Smooth muscle cell (in vitro differentiated cells): Measurements from ENCODE around the gene CLUH. TPM values are rescaled to one million over a fixed set of nuclear protein-coding genes. Genes with fewer than 3 reads are reported as not detected.

Experiments
- DNase-seq: peaks from one replicate; lab custom pipeline; 2025; ENCODE audit not compliant: unreplicated experiment; lab: John Stamatoyannopoulos, UW
- H2AFZ ChIP-seq: fragments of 200-600 bp; sonication (generic); 2 replicates; pipeline ENCODE4 v1.6.0; 2016; ENCODE audit warnings: antibody characterized with exemption, low read depth, mild to moderate bottlenecking
- H3F3A ChIP-seq: fragments of 200-600 bp; sonication (generic); 2 replicates; pipeline ENCODE4 v1.6.0; 2017; ENCODE audit warnings: antibody characterized with exemption, low read depth
- H3K27ac ChIP-seq: fragments of 200-600 bp; sonication (generic); 2 replicates; pipeline ENCODE4 v1.5.1; 2016; ENCODE audit warnings: low read depth, mild to moderate bottlenecking
- H3K27me3 ChIP-seq: fragments of 200-600 bp; sonication (generic); 2 replicates; pipeline ENCODE4 v1.6.1; 2016; ENCODE audit warnings: low read depth, mild to moderate bottlenecking
- H3K36me3 ChIP-seq: fragments of 200-600 bp; sonication (generic); 2 replicates; pipeline ENCODE4 v1.5.1; 2016; ENCODE audit warnings: low read depth
- H3K4me1 ChIP-seq: fragments of 200-600 bp; sonication (generic); 2 replicates; pipeline ENCODE4 v1.5.1; 2016; ENCODE audit warnings: low read depth
- H3K4me2 ChIP-seq: fragments of 200-600 bp; sonication (generic); 2 replicates; pipeline ENCODE4 v1.6.0; 2016; ENCODE audit warnings: mild to moderate bottlenecking
- H3K4me3 ChIP-seq: fragments of 200-600 bp; sonication (generic); 2 replicates; pipeline ENCODE4 v1.5.1; 2016; ENCODE audit warnings: mild to moderate bottlenecking
- H3K79me2 ChIP-seq: fragments of 200-600 bp; sonication (generic); 2 replicates; pipeline ENCODE4 v1.6.0; 2016; ENCODE audit warnings: low read depth, mild to moderate bottlenecking
- H3K9ac ChIP-seq: fragments of 200-600 bp; sonication (generic); 2 replicates; pipeline ENCODE4 v1.6.0; 2016; ENCODE audit warnings: low read depth
- H3K9me3 ChIP-seq: fragments of 200-600 bp; sonication (generic); replicated peaks from 2 replicates; pipeline ENCODE4 v1.5.1; 2016; ENCODE audit warnings: low read depth
- H4K20me1 ChIP-seq: fragments of 200-600 bp; sonication (generic); 2 replicates; pipeline ENCODE4 v1.6.0; 2016; ENCODE audit warnings: low read depth
- CTCF ChIP-seq: fragments of 200-600 bp; sonication (generic); IDR thresholded peaks from 2 replicates; pipeline ENCODE4 v1.5.1; 2017; ENCODE audit warnings: borderline replicate concordance, mild to moderate bottlenecking, antibody characterized with exemption; ENCODE audit not compliant: insufficient read depth, poor library complexity, severe bottlenecking
- WGBS: methylation state at CpG from one replicate; pipeline ENCODE4 v1.1.7; 2016; ENCODE audit warnings: low lambda C conversion rate; 5-methylcytosine and 5-hydroxymethylcytosine counted together
- polyA plus RNA-seq: library from polyadenylated mRNA; unstranded; fragments of >200 nt; fragmentation: Nextera tagmentation; extraction: Ambion mirVana; gene quantifications from 2 replicates; pipeline ENCODE4 v1.2.1, GENCODE V29; 2016
- total RNA-seq: library from RNA; depleted of rRNA; stranded (reverse); fragments of >200 nt; gene quantifications from 2 replicates; pipeline ENCODE4 v1.2.3, GENCODE V29; 2014

The CLUH gene
- total and polyA plus RNA-seq, 2 experiments from 2014 or later, result 13.4 to 15.4 TPM

GRCh38 chr17:2708585-2709182 is 2.9 kb downstream of the CLUH start:
- Histone ChIP-seq H3K4me2 (no peak overlapping the region), H3K4me3 (no peak overlapping the region), H2AFZ (no peak overlapping the region), H3K27ac (peak overlapping the region; percentile 31), H3K9me3 (no peaks in the 10 kb centered on the region), H3K4me1 (peaks cover 20% of the 10 kb centered on the region), H3K79me2 (peaks cover 59% of the 10 kb centered on the region), H3K27me3 (no peaks in the 10 kb centered on the region), H3K36me3 (no peaks in the 10 kb centered on the region), H3K9ac (no peak overlapping the region), H4K20me1 (peaks cover 66% of the 10 kb centered on the region), H3F3A (no peaks in the 10 kb centered on the region)
- DNase-seq, result no peak
- WGBS, result 91% methylated on average over 17 of the region's 21 CpGs
- no peak for TF ChIP-seq CTCF

DNA sequence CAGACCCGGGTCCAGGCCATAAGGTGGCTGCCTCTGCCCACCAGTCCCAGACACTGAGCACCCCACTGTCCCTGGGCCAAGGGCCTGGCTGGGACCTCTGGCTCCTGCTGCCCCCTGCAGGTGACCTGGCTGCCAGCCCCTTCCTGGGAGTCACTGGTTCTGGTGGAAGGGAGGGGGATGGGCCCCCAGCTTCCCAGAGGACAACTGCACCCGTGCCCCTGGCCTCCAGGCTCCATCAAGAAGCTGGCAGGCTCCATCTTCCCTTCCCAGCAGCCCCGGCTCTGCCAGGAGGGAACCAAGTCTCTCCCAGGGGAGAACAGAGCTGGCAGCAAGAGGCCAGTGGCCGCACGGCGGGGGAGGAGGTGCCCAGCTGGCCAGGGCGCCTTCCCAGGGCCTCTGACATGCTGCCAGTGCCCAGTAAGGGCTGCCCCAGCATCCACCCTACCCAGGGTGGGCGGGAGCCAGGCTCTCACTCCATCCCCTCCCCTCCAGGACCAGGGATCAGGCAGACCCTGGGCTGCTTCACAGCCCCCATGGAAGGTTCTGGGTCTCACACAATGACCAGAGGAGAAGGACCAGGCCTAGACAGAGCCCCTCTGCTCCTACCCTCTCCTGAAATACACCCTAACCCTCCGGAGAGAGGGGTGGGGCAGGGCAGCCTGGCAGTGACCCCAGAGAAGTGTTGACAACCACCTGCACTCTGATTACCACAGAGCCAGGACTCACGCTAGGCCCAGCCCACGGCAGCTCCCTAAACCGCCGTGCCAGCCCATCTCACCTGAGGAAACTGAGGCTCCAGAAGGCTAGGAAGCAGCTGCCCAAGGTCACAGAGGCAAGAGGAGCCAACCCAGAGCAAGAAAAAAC is 3.6 kb downstream of the CLUH start:
- Histone ChIP-seq H3K4me3 (no peak overlapping the region), H2AFZ (no peak overlapping the region), H3K27me3 (no peaks in the 10 kb centered on the region), H4K20me1 (peaks cover 66% of the 10 kb centered on the region), H3K9me3 (no peaks in the 10 kb centered on the region), H3F3A (no peaks in the 10 kb centered on the region), H3K4me2 (no peak overlapping the region), H3K4me1 (peaks cover 20% of the 10 kb centered on the region), H3K36me3 (no peaks in the 10 kb centered on the region), H3K9ac (no peak overlapping the region), H3K27ac (no peak overlapping the region), H3K79me2 (peaks cover 59% of the 10 kb centered on the region)
- peak; percentile 22 for TF ChIP-seq CTCF
- 91% methylated on average over 13 of the region's 13 CpGs for WGBS
- no peak for DNase-seq

DNA sequence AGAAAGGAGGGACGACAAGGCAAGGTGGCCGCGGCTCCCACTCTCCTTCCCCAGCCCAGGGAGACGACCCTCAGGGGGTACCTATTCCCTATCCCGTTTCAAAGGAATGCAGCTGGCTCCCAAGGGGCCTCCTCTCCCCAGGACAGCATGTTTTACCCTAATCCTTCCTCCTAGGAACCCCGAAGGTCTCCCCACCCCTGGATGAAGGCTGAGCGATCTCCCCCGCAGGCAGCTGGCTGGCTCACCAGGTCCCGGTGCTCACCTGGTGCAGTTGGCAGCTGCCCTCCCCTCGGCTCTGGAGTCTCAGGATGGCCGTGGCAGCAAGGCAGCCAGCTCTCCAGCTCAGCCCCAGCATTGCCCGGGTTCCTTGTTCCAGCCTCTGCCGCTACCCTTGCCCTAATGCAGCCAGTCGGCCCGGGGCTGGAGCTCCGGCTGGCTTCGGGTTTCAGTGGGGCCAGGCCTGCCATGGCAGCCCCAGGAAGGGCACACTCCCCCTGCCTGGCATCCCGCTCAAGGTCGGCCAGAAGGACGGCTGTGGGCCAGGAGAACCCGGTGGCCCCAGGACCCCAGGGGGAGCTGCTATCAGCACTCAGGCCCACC is 4.6 kb downstream of the CLUH start:
- no peak for DNase-seq
- Histone ChIP-seq H3F3A (no peaks in the 10 kb centered on the region), H4K20me1 (peaks cover 66% of the 10 kb centered on the region), H3K9ac (no peak overlapping the region), H3K4me3 (no peak overlapping the region), H3K79me2 (peaks cover 55% of the 10 kb centered on the region), H3K4me1 (peaks cover 14% of the 10 kb centered on the region), H3K27me3 (no peaks in the 10 kb centered on the region), H2AFZ (no peak overlapping the region), H3K36me3 (no peaks in the 10 kb centered on the region), H3K9me3 (no peaks in the 10 kb centered on the region), H3K4me2 (no peak overlapping the region), H3K27ac (no peak overlapping the region)
- 97% methylated on average over 21 of the region's 21 CpGs for WGBS
- no peak for TF ChIP-seq CTCF
